Loucy (cell line): Measurements from ENCODE around the gene TMEM196.
A peak's percentile ranks its signal among the peaks of the same experiment; 100 is the strongest.

ENCODE experiments used
- H2AFZ ChIP-seq: fragments of 200-600 bp; sonication (generic); 2 replicates; pipeline ENCODE4 v1.6.0; 2016; ENCODE audit warnings: antibody characterized with exemption, mild to moderate bottlenecking, low read length, moderate library complexity
- H3F3A ChIP-seq: fragments of 200-600 bp; 2 replicates; pipeline ENCODE4 v1.6.0; 2016; ENCODE audit warnings: antibody characterized with exemption, low read depth, mild to moderate bottlenecking
- H3K27me3 ChIP-seq: fragments of 200-600 bp; sonication (generic); 2 replicates; pipeline ENCODE4 v1.6.1; 2014; ENCODE audit warnings: low read length, mild to moderate bottlenecking; ENCODE audit not compliant: insufficient read depth, poor library complexity, severe bottlenecking
- H3K36me3 ChIP-seq: fragments of 200-600 bp; sonication (generic); 2 replicates; pipeline ENCODE4 v1.6.1; 2016; ENCODE audit warnings: low read length; ENCODE audit not compliant: insufficient read depth
- H3K4me1 ChIP-seq: fragments of 200-600 bp; sonication (generic); 2 replicates; pipeline ENCODE4 v1.5.1; 2014; ENCODE audit warnings: low read length, mild to moderate bottlenecking; ENCODE audit not compliant: insufficient read depth, poor library complexity, severe bottlenecking
- H3K4me2 ChIP-seq: fragments of 200-600 bp; sonication (generic); 2 replicates; pipeline ENCODE4 v1.6.0; 2014; ENCODE audit warnings: antibody characterized with exemption, low read length, low read depth, mild to moderate bottlenecking; ENCODE audit not compliant: poor library complexity, severe bottlenecking
- H3K4me3 ChIP-seq: fragments of 200-600 bp; sonication (generic); 2 replicates; pipeline ENCODE4 v1.5.1; 2014; ENCODE audit warnings: low read length, mild to moderate bottlenecking, mixed read lengths; ENCODE audit not compliant: poor library complexity, severe bottlenecking
- H3K79me2 ChIP-seq: fragments of 200-600 bp; sonication (generic); 2 replicates; pipeline ENCODE4 v1.6.1; 2014; ENCODE audit warnings: low read length; ENCODE audit not compliant: insufficient read depth
- H3K9ac ChIP-seq: fragments of 200-600 bp; sonication (generic); 2 replicates; pipeline ENCODE4 v1.6.0; 2014; ENCODE audit warnings: mild to moderate bottlenecking, low read depth, low read length, moderate library complexity; ENCODE audit not compliant: poor library complexity, severe bottlenecking
- H3K9me2 ChIP-seq: fragments of 200-600 bp; sonication (generic); replicated peaks from 2 replicates; pipeline ENCODE4 v1.6.1; 2016; ENCODE audit warnings: low read depth, low read length, mixed read lengths
- H3K9me3 ChIP-seq: fragments of 200-600 bp; sonication (generic); 2 replicates; pipeline ENCODE4 v1.6.1; 2014; ENCODE audit warnings: mild to moderate bottlenecking, antibody characterized with exemption, low read length, low read depth; ENCODE audit not compliant: insufficient read depth
- H4K20me1 ChIP-seq: fragments of 200-600 bp; sonication (generic); 2 replicates; pipeline ENCODE4 v1.6.0; 2014; ENCODE audit warnings: antibody characterized with exemption, low read length, mild to moderate bottlenecking; ENCODE audit not compliant: insufficient read depth, poor library complexity, severe bottlenecking
- EZH2phosphoT487 ChIP-seq: fragments of 200-600 bp; IDR thresholded peaks from 2 replicates; pipeline ENCODE4 v1.6.1; 2018; ENCODE audit warnings: antibody characterized with exemption, mild to moderate bottlenecking, moderate library complexity, borderline replicate concordance
- TF ChIP-seq, protein P1 (sequence below): fragments of 200-600 bp; sonication (generic); conservative IDR thresholded peaks from 2 replicates; pipeline ENCODE4 v1.5.1; 2014; ENCODE audit warnings: mild to moderate bottlenecking, antibody characterized with exemption, low read length

Gene TMEM196

DNA sequence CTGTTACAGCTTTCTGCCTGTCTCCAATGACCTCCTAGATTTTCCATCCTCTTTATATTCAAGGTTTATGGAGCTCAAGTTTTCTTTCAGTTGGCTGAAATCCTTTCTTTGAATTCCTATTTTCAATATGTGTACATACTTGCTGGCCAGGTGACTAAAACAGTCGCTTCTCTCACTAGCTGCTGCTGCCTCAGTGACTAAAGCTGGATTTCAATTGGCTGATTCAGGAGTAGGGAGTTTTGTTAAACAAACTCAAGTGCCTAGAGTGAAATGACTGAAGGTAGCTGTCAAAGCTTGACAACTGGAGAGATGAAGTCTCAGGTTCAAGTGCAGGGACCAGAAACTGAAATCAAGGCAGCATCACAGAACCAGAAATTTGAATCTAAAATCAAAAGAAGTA is 57.9 kb downstream of the TMEM196 start:
- no peaks in the 10 kb centered on the region for H3K36me3 ChIP-seq
- peak overlapping the region; percentile 69 for H2AFZ ChIP-seq
- H3K4me3 ChIP-seq = no peak overlapping the region
- TF ChIP-seq, protein P1, sequence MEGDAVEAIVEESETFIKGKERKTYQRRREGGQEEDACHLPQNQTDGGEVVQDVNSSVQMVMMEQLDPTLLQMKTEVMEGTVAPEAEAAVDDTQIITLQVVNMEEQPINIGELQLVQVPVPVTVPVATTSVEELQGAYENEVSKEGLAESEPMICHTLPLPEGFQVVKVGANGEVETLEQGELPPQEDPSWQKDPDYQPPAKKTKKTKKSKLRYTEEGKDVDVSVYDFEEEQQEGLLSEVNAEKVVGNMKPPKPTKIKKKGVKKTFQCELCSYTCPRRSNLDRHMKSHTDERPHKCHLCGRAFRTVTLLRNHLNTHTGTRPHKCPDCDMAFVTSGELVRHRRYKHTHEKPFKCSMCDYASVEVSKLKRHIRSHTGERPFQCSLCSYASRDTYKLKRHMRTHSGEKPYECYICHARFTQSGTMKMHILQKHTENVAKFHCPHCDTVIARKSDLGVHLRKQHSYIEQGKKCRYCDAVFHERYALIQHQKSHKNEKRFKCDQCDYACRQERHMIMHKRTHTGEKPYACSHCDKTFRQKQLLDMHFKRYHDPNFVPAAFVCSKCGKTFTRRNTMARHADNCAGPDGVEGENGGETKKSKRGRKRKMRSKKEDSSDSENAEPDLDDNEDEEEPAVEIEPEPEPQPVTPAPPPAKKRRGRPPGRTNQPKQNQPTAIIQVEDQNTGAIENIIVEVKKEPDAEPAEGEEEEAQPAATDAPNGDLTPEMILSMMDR = no peak
- TF ChIP-seq EZH2phosphoT487 = no peak
- no peaks in the 10 kb centered on the region for H4K20me1 ChIP-seq
- no peaks in the 10 kb centered on the region for H3K27me3 ChIP-seq
- H3K4me1 ChIP-seq = no peaks in the 10 kb centered on the region
- H3K9ac ChIP-seq = no peak overlapping the region
- H3K9me2 ChIP-seq = no peaks in the 10 kb centered on the region
- no peaks in the 10 kb centered on the region for H3K79me2 ChIP-seq
- H3F3A ChIP-seq = no peaks in the 10 kb centered on the region
- no peaks in the 10 kb centered on the region for H3K9me3 ChIP-seq
- no peak overlapping the region for H3K4me2 ChIP-seq

DNA sequence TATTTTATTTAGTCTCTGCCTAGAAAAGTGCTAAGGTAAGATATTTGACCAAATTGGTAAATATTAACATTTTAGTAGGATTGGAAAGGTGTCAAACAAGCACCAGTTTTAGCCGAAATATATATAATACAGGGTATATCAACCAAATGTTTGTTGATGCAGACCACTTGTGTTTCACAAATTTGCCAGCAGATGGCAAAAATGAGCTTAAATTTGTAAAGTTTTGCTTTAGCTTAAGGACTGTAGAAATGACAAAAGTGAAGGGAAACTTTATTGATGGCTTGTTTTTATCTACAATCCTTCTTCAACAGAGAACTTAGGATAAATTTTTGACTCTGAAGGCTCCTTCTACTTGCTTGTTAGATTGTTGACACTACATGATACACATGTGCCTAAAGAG is 59.7 kb downstream of the TMEM196 start:
- Histone ChIP-seq H2AFZ (peak overlapping the region; percentile 66), H3K4me2 (no peak overlapping the region), H4K20me1 (no peaks in the 10 kb centered on the region), H3K9ac (no peak overlapping the region), H3K4me3 (no peak overlapping the region), H3K36me3 (no peaks in the 10 kb centered on the region), H3F3A (no peaks in the 10 kb centered on the region), H3K9me3 (no peaks in the 10 kb centered on the region), H3K9me2 (no peaks in the 10 kb centered on the region), H3K4me1 (peaks cover 8% of the 10 kb centered on the region), H3K79me2 (peaks cover 2% of the 10 kb centered on the region), H3K27me3 (no peaks in the 10 kb centered on the region)
- no peak for TF ChIP-seq EZH2phosphoT487
- TF ChIP-seq, protein P1 = peak; percentile 74

DNA sequence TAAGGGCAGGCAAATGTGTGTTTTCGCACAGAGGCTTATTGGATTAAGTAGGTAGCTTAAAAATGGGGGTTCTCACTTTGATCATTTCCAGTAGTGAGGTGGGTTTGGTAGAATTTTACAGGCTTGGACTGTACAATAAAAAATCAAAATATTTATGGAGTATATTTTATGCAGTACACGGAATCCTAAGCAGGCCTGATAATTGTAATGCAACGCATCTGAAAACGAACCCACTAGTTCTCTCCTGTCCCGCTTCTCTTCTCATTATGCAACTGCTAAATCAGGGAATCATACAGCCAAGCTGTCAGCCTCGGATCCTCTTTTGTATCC is 64.2 kb downstream of the TMEM196 start:
- no peaks in the 10 kb centered on the region for H3K27me3 ChIP-seq
- peaks cover 46% of the 10 kb centered on the region for H3K79me2 ChIP-seq
- H3K4me3 ChIP-seq = peak overlapping the region; percentile 92
- peak overlapping the region; percentile 88 for H2AFZ ChIP-seq
- no peaks in the 10 kb centered on the region for H3F3A ChIP-seq
- H4K20me1 ChIP-seq = peaks cover 30% of the 10 kb centered on the region
- TF ChIP-seq, protein P1 = no peak
- no peak for TF ChIP-seq EZH2phosphoT487
- H3K9ac ChIP-seq = peak overlapping the region; percentile 85
- peak overlapping the region; percentile 42 for H3K4me2 ChIP-seq
- no peaks in the 10 kb centered on the region for H3K36me3 ChIP-seq
- no peaks in the 10 kb centered on the region for H3K9me2 ChIP-seq
- peaks cover 39% of the 10 kb centered on the region for H3K4me1 ChIP-seq
- H3K9me3 ChIP-seq = no peaks in the 10 kb centered on the region
